OCI-LY1 (cell line): Measurements from ENCODE around the gene SPPL3.
A peak's percentile ranks its signal among the peaks of the same experiment; 100 is the strongest.

Experiments used
- H2AFZ ChIP-seq: fragments of 200-600 bp; sonication (generic), shearing (Covaris generic); 2 replicates; pipeline ENCODE4 v1.6.0; 2014; ENCODE audit warnings: antibody characterized with exemption, mild to moderate bottlenecking, low read length
- H3F3A ChIP-seq: fragments of 200-600 bp; sonication (generic), shearing (Covaris generic); 2 replicates; pipeline ENCODE4 v1.6.0; 2014; ENCODE audit warnings: mild to moderate bottlenecking, antibody characterized with exemption, low read length, moderate library complexity; ENCODE audit not compliant: insufficient read depth
- H3K27ac ChIP-seq: fragments of 200-600 bp; sonication (generic); 2 replicates; pipeline ENCODE4 v1.5.1; 2014; ENCODE audit warnings: low read length, mixed run types, mild to moderate bottlenecking, low read depth; ENCODE audit not compliant: poor library complexity, severe bottlenecking
- H3K27me3 ChIP-seq: fragments of 200-600 bp; sonication (generic); 2 replicates; pipeline ENCODE4 v1.6.0; 2014; ENCODE audit warnings: antibody characterized with exemption, mild to moderate bottlenecking, low read length, moderate library complexity; ENCODE audit not compliant: insufficient read depth
- H3K36me3 ChIP-seq: fragments of 200-600 bp; sonication (generic); 2 replicates; pipeline ENCODE4 v1.6.1; 2014; ENCODE audit warnings: mild to moderate bottlenecking, antibody characterized with exemption, low read length, moderate library complexity, mixed read lengths; ENCODE audit not compliant: insufficient read depth
- H3K4me1 ChIP-seq: fragments of 200-600 bp; sonication (generic); 2 replicates; pipeline ENCODE4 v1.5.1; 2014; ENCODE audit warnings: mild to moderate bottlenecking, low read length, moderate library complexity; ENCODE audit not compliant: insufficient read depth, severe bottlenecking
- H3K4me2 ChIP-seq: fragments of 200-600 bp; sonication (generic), shearing (Covaris generic); 2 replicates; pipeline ENCODE4 v1.6.1; 2014; ENCODE audit warnings: low read length
- H3K4me3 ChIP-seq: fragments of 200-600 bp; sonication (generic); 2 replicates; pipeline ENCODE4 v1.5.1; 2014; ENCODE audit warnings: low read length, low read depth, mild to moderate bottlenecking, mixed read lengths; ENCODE audit not compliant: poor library complexity, severe bottlenecking
- H3K79me2 ChIP-seq: fragments of 200-600 bp; shearing (Covaris generic); 2 replicates; pipeline ENCODE4 v1.6.1; 2016; ENCODE audit warnings: mixed run types, low read length, mixed read lengths; ENCODE audit not compliant: insufficient read depth
- H3K9ac ChIP-seq: fragments of 200-600 bp; sonication (generic), shearing (Covaris generic); 2 replicates; pipeline ENCODE4 v1.6.1; 2014; ENCODE audit warnings: mild to moderate bottlenecking, low read length, mixed read lengths
- H3K9me2 ChIP-seq: fragments of 200-600 bp; sonication (generic), shearing (Covaris generic); 2 replicates; pipeline ENCODE4 v1.6.1; 2014; ENCODE audit warnings: low read depth, mild to moderate bottlenecking, low read length, mixed read lengths
- H3K9me3 ChIP-seq: fragments of 200-600 bp; shearing (Covaris generic); 2 replicates; pipeline ENCODE4 v1.6.1; 2014; ENCODE audit warnings: low read length, mixed read lengths
- H4K20me1 ChIP-seq: fragments of 200-600 bp; sonication (generic), shearing (Covaris generic); 2 replicates; pipeline ENCODE4 v1.6.0; 2016; ENCODE audit warnings: mild to moderate bottlenecking, low read length; ENCODE audit not compliant: insufficient read depth
- EZH2 ChIP-seq: fragments of 200-600 bp; sonication (generic), shearing (Covaris generic); IDR thresholded peaks from 2 replicates; pipeline ENCODE4 v1.8.0; 2017; ENCODE audit warnings: borderline replicate concordance, mixed run types, mild to moderate bottlenecking, antibody characterized with exemption, low read length, moderate library complexity, mixed read lengths
- TF ChIP-seq, protein P1 (sequence below): fragments of 200-600 bp; sonication (generic), shearing (Covaris generic); IDR thresholded peaks from 2 replicates; pipeline ENCODE4 v1.5.1; 2017; ENCODE audit warnings: mild to moderate bottlenecking, antibody characterized with exemption, low read length, moderate library complexity, mixed read lengths

Gene SPPL3

DNA sequence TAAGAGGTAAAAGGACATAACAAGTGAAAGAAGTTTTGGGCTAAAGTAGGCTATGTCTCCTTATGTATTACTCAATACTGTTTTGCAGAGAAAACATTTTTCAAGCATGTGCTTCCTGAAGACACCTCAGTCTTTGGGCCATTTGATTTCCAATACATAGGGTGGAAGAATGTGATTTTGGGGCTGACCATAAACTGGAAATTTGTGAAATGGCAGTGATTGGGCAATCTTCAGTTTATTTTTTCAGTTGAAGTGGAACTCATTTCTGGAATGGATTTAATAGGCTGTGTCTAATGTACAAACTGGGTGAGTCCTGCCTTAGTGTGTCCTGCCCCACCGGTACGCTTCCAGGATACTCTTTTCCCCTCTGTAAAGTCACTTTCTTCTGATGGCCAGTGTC, 181.4 kb downstream of the SPPL3 start:
- H4K20me1 ChIP-seq, result no peaks in the 10 kb centered on the region
- H3K4me1 ChIP-seq, result peaks cover 33% of the 10 kb centered on the region
- no peak overlapping the region for H3K27ac ChIP-seq
- H2AFZ ChIP-seq, result no peak overlapping the region
- H3F3A ChIP-seq, result no peaks in the 10 kb centered on the region
- no peak for TF ChIP-seq EZH2
- TF ChIP-seq, protein P1, sequence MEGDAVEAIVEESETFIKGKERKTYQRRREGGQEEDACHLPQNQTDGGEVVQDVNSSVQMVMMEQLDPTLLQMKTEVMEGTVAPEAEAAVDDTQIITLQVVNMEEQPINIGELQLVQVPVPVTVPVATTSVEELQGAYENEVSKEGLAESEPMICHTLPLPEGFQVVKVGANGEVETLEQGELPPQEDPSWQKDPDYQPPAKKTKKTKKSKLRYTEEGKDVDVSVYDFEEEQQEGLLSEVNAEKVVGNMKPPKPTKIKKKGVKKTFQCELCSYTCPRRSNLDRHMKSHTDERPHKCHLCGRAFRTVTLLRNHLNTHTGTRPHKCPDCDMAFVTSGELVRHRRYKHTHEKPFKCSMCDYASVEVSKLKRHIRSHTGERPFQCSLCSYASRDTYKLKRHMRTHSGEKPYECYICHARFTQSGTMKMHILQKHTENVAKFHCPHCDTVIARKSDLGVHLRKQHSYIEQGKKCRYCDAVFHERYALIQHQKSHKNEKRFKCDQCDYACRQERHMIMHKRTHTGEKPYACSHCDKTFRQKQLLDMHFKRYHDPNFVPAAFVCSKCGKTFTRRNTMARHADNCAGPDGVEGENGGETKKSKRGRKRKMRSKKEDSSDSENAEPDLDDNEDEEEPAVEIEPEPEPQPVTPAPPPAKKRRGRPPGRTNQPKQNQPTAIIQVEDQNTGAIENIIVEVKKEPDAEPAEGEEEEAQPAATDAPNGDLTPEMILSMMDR, result no peak
- H3K9me2 ChIP-seq, result no peaks in the 10 kb centered on the region
- no peaks in the 10 kb centered on the region for H3K9me3 ChIP-seq
- no peaks in the 10 kb centered on the region for H3K27me3 ChIP-seq
- no peaks in the 10 kb centered on the region for H3K79me2 ChIP-seq
- peaks cover 68% of the 10 kb centered on the region for H3K36me3 ChIP-seq
- H3K4me2 ChIP-seq, result no peak overlapping the region
- H3K4me3 ChIP-seq, result no peak overlapping the region
- H3K9ac ChIP-seq, result no peak overlapping the region

DNA sequence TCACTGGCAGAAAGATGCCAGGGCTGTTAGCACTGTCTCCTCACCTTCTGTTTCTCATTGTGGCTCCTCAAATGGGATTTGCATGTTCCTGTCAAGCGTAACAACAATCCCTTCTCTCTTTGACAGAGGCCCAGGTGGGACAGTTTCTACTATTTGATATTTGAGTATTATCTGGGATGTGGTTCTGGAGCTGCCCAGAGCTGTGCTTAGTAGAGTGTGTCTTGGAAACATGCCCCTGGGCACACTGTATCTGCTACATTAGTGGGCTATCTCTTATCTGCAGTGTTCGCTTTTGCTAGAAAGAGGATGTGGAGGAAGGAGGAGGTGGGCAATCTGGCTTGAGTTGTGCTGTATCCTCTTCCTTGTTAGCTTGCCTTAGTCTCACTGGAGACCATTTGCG, 182.3 kb downstream of the SPPL3 start:
- Histone ChIP-seq H3K9me3 (no peaks in the 10 kb centered on the region), H4K20me1 (no peaks in the 10 kb centered on the region), H3K9me2 (no peaks in the 10 kb centered on the region), H3K27me3 (no peaks in the 10 kb centered on the region), H3K4me2 (peak overlapping the region; percentile 35; the same call in 1 of the 2 replicates), H3F3A (no peaks in the 10 kb centered on the region), H2AFZ (no peak overlapping the region), H3K9ac (peak overlapping the region; percentile 15; the same call in 1 of the 2 replicates), H3K4me3 (no peak overlapping the region), H3K27ac (peak overlapping the region; percentile 58), H3K4me1 (peaks cover 33% of the 10 kb centered on the region), H3K36me3 (peaks cover 73% of the 10 kb centered on the region), H3K79me2 (no peaks in the 10 kb centered on the region)
- TF ChIP-seq, protein P1, result no peak
- TF ChIP-seq EZH2, result no peak

DNA sequence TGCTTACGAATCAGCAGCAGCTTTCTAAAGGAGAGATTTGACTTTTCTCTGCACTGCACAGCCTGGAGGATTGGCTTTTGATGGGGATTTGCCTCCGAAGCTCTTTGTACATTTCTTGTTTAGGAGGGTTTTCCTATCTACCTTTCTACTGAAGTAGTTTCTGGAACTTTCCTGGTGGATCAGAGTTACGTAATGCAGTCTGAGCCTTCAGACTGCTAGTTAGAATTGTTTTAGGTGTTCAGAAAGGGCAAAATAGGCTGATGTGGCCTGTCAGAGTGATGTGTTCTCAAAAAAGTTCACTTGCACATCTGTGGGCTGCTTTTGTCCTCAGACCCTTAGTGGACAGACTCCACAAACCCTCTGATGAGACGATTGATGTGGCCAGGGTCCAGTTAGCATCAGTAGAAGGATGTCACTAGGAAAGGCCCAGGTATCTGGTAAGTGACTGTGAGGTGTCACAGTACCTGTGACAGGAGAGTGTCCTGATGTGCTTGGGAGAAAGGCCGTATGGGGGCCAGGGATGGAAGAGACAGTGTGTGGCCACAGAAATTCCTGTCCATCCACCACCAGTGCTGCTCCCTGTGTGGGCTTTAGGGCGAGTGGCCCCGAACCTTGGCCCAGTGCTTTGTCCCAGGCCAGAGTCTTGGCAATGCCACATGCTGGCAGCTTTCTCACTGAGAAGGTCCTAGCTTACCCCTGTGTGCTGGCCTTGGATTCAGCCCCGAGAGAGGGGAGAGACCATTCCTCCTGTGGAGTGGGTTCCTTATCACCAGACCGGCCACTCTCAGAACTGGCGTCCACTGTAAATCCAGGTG, 183.0 kb downstream of the SPPL3 start:
- H3F3A ChIP-seq, result no peaks in the 10 kb centered on the region
- H3K79me2 ChIP-seq, result no peaks in the 10 kb centered on the region
- no peak for TF ChIP-seq EZH2
- TF ChIP-seq, protein P1, result no peak
- no peaks in the 10 kb centered on the region for H3K27me3 ChIP-seq
- peaks cover 80% of the 10 kb centered on the region for H3K36me3 ChIP-seq
- H3K9me2 ChIP-seq, result no peaks in the 10 kb centered on the region
- peak overlapping the region; percentile 58 for H3K27ac ChIP-seq
- H3K4me3 ChIP-seq, result no peak overlapping the region
- no peaks in the 10 kb centered on the region for H3K9me3 ChIP-seq
- H3K4me2 ChIP-seq, result peak overlapping the region; percentile 35; the same call in 1 of the 2 replicates
- H3K4me1 ChIP-seq, result peaks cover 29% of the 10 kb centered on the region
- peak overlapping the region; percentile 15; the same call in 1 of the 2 replicates for H3K9ac ChIP-seq
- no peaks in the 10 kb centered on the region for H4K20me1 ChIP-seq
- no peak overlapping the region for H2AFZ ChIP-seq
